Lung (tissue), 12 donors: ENCODE data around the gene TRIM5. TPM values are rescaled to one million over a fixed set of nuclear protein-coding genes. Genes with fewer than 3 reads are reported as not detected.
"Not testable (repeated sequence)": the region's sequence is repeated elsewhere in the genome, so short reads cannot be mapped to it uniquely, and the experiment has no call there.

Experiments
- ATAC-seq: fragments of 200-7000 bp; cut with Tn5 transposase; one replicate; pipeline ENCODE4 v1.9.1; 2020; ENCODE audit warnings: moderate number of reproducible peaks; ENCODE audit not compliant: insufficient read depth, low FRiP score
- DNase-seq, 3 donors: peaks; one replicate each; pipeline ENCODE4 v3.0.0-alpha.2; 2013 to 2017
- H3K27ac ChIP-seq, 2 donors: one replicate each; pipeline ENCODE4 v1.5.1; 2013; ENCODE audit warnings: mild to moderate bottlenecking in 2 of 2, moderate library complexity in 2 of 2, control low read depth in 1 of 2, inconsistent platforms in 1 of 2, low read depth in 1 of 2, low read length in 1 of 2
- H3K27me3 ChIP-seq, 3 donors: one replicate each; pipeline ENCODE4 v1.5.1; 2013; ENCODE audit warnings: low read length in 2 of 3; ENCODE audit not compliant: control insufficient read depth in 3 of 3, insufficient read depth in 3 of 3
- H3K36me3 ChIP-seq, 4 donors: one replicate each; pipeline ENCODE4 v1.5.1; 2013; ENCODE audit warnings: low read length in 4 of 4, mild to moderate bottlenecking in 1 of 4, moderate library complexity in 1 of 4; ENCODE audit not compliant: control insufficient read depth in 4 of 4, insufficient read depth in 4 of 4
- H3K4me1 ChIP-seq, 5 donors: one replicate each; pipeline ENCODE4 v1.5.1; 2013; ENCODE audit warnings: low read length in 5 of 5, mild to moderate bottlenecking in 2 of 5, moderate library complexity in 1 of 5; ENCODE audit not compliant: control insufficient read depth in 5 of 5, insufficient read depth in 5 of 5
- H3K4me3 ChIP-seq: one replicate; pipeline ENCODE4 v1.5.1; 2013; ENCODE audit warnings: mild to moderate bottlenecking, control low read depth, moderate library complexity
- H3K9ac ChIP-seq, 2 donors: one replicate each; pipeline ENCODE4 v1.5.1; 2013; ENCODE audit warnings: low read length in 2 of 2, control low read depth in 1 of 2; ENCODE audit not compliant: insufficient read depth in 1 of 2
- H3K9me3 ChIP-seq, 4 donors: one replicate each; pipeline ENCODE4 v1.5.1; 2013; ENCODE audit warnings: low read length in 3 of 4, mild to moderate bottlenecking in 1 of 4, moderate library complexity in 1 of 4; ENCODE audit not compliant: control insufficient read depth in 4 of 4, insufficient read depth in 3 of 4
- CTCF ChIP-seq: IDR thresholded peaks from 2 replicates; pipeline ENCODE4 v1.5.1; 2012; ENCODE audit warnings: mild to moderate bottlenecking; ENCODE audit errors: control extremely low read depth, extremely low read depth
- WGBS, 2 donors: extraction: QIAGEN DNeasy Blood & Tissue Kit; methylation state at CpG; one replicate each; pipeline ENCODE4 v1.1.7; 2013; 5-methylcytosine and 5-hydroxymethylcytosine counted together
- polyA plus RNA-seq, 2 donors: library from polyadenylated mRNA; stranded (reverse); fragments of 200-250 nt; gene quantifications; one replicate each; pipeline ENCODE4 v1.2.1, GENCODE V29; 2013
- total RNA-seq, 2 donors: library from RNA; depleted of rRNA in 1 of 2; stranded (reverse); fragments of >200 nt in 1 of 2; gene quantifications; one replicate each; pipeline ENCODE4 v1.2.1, GENCODE V29; 2014 to 2021
- donor health status: control.
- donor health status: control.
- donor health status: Bipolar disorder and iron deficiency.
- donor health status: healthy.
- donor health status: DM: yes; HTN: yes; CAD: no.

The TRIM5 gene
- total and polyA plus RNA-seq, 4 donors = 12.3 to 46.0 (median 24.7) TPM

GRCh38 chr11:5722622-5723021 is 37.7 kb upstream of the TRIM5 start:
- WGBS, 2 donors = 82 to 86% methylated on average over 2 of the region's 2 CpGs
- Histone ChIP-seq H3K4me3 (no peak overlapping the region), H3K27me3 (no peaks in the 10 kb centered on the region), H3K27ac (no peak overlapping the region), H3K4me1 (peaks cover 0 to 2% (median 0%) of the 10 kb centered on the region in 5 donors), H3K36me3 (no peaks in the 10 kb centered on the region), H3K9ac (no peak overlapping the region), H3K9me3 (peaks cover 0 to 4% (median 0%) of the 10 kb centered on the region in 4 donors)
- no peak for TF ChIP-seq CTCF
- ATAC-seq = no peak
- no peak for DNase-seq

- DNase-seq (no peak), ATAC-seq (no peak)
- no peaks in the 10 kb centered on the region for H3K36me3 ChIP-seq
- peaks cover 0 to 4% (median 0%) of the 10 kb centered on the region in 4 donors for H3K9me3 ChIP-seq
- H3K4me1 ChIP-seq = peaks cover 0 to 2% (median 0%) of the 10 kb centered on the region in 5 donors
- H3K27ac ChIP-seq = no peak overlapping the region
- 86 to 91% methylated on average over 3 of the region's 3 CpGs for WGBS, 2 donors
- no peak for TF ChIP-seq CTCF
- no peak overlapping the region for H3K4me3 ChIP-seq
- no peaks in the 10 kb centered on the region for H3K27me3 ChIP-seq
- H3K9ac ChIP-seq = no peak overlapping the region
Measured at GRCh38 chr11:5719703-5720495, 35.0 kb upstream of the TRIM5 start.

GRCh38 chr11:5716518-5716917 is 31.6 kb upstream of the TRIM5 start:
- not testable (repeated sequence) for H3K9ac ChIP-seq, H3K27ac ChIP-seq, H3K4me1 ChIP-seq, DNase-seq, H3K9me3 ChIP-seq, ATAC-seq, H3K36me3 ChIP-seq, H3K27me3 ChIP-seq, H3K4me3 ChIP-seq
- WGBS, 2 donors = 70 to 96% methylated on average over 1 of the region's 1 CpG

GRCh38 chr11:5713695-5714094 is 28.8 kb upstream of the TRIM5 start:
- 52 to 64% methylated on average over 5 of the region's 5 CpGs for WGBS, 2 donors
- ATAC-seq = no peak
- no peak overlapping the region for H3K4me3 ChIP-seq
- DNase-seq = no peak
- H3K36me3 ChIP-seq = peaks cover 0 to 9% (median 4%) of the 10 kb centered on the region in 4 donors
- H3K9me3 ChIP-seq = no peaks in the 10 kb centered on the region
- no peaks in the 10 kb centered on the region for H3K27me3 ChIP-seq
- H3K4me1 ChIP-seq = no peaks in the 10 kb centered on the region
- TF ChIP-seq CTCF = no peak
- no peak overlapping the region for H3K9ac ChIP-seq
- H3K27ac ChIP-seq = no peak overlapping the region
